GM19372 (cell line): ENCODE data around the gene AP3S2.
"Not testable (repeated sequence)": the region's sequence is repeated elsewhere in the genome, so short reads cannot be mapped to it uniquely, and the experiment has no call there.

ENCODE experiments used
- ATAC-seq: cut with Tn5 transposase; IDR thresholded peaks from one replicate; pipeline ENCODE4 v1.9.1; 2021; ENCODE audit warnings: mild to moderate bottlenecking, low read depth, moderate library complexity; ENCODE audit not compliant: unreplicated experiment

AP3S2 gene

GRCh38 chr15:89803941-89804800 is 89.6 kb downstream of the AP3S2 start:
- no peak for ATAC-seq

- no peak for ATAC-seq
Measured at GRCh38 chr15:89802986-89803824, 90.6 kb downstream of the AP3S2 start.

DNA sequence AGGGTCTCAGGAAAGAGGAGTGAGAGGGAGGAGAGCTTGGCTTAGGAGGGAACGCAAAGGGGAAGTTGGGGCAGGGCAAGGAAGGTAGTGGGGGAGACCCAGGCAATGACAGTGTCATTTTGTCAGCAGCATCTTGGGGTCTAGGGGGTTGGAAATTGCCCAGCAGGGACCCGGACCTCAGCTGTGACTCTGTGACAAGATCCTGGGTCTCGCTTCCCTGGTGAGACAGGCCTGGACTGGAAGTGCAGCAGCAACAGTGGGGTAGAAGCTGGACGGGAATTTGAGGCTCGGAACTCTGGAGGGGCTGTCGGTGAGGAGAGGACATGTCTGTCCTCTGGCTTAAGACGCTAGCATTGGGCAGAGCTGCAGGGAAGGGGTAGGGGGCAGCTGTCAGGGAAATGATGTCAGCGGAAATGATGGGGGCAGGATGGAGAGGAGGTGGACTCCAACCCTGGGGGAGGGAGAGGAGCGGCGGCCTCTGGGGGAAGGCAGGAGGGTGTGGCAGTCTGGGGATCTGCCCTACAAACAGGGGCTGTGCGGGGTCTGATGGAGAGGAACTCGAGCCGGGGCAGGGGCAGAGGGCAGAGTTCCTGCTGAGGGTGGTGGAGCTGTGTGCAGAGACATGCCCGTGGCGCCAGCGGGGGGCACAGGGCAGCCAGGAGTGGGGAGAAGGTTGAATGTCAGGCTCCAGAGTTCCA is 91.4 kb downstream of the AP3S2 start:
- no peak for ATAC-seq

- ATAC-seq: no peak
Measured at GRCh38 chr15:89801471-89802195, 92.2 kb downstream of the AP3S2 start.

- ATAC-seq: no peak
Measured at GRCh38 chr15:89799918-89800498, 93.8 kb downstream of the AP3S2 start.

- no peak for ATAC-seq
Measured at GRCh38 chr15:89799011-89799911, 94.5 kb downstream of the AP3S2 start.

- ATAC-seq: no peak
Measured at GRCh38 chr15:89797678-89798201, 96.1 kb downstream of the AP3S2 start.

- ATAC-seq: no peak
Measured at GRCh38 chr15:89795996-89796395, 97.8 kb downstream of the AP3S2 start.

GRCh38 chr15:89794627-89795241 is 99.1 kb downstream of the AP3S2 start:
- ATAC-seq: no peak

GRCh38 chr15:89792106-89792805 is 101.5 kb downstream of the AP3S2 start:
- no peak for ATAC-seq

DNA sequence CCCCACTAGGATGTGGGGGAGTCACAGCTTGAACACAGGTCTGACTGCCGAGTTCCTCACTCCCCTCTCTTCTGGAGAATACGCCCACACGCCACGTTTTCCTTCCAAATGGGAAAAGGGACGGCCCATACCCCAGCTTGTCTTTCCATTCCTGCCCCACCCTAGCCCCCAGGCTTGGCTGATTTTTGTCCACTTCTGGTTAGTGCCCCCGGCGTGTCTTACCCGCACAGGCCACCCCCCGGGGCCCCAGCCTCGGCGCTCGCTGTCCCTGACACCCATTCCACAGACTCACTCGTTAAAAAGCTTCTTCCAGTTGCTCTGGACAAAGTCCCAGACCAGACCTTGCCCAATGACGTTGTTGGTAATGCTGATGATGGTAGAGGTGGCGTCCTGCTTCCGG is 103.1 kb downstream of the AP3S2 start:
- no peak for ATAC-seq

- ATAC-seq: no peak
Measured at GRCh38 chr15:89790206-89790605, 103.6 kb downstream of the AP3S2 start.

- not testable (repeated sequence) for ATAC-seq
Measured at GRCh38 chr15:89788585-89788984, 105.2 kb downstream of the AP3S2 start.

- ATAC-seq: no peak
Measured at GRCh38 chr15:89787944-89788343, 105.8 kb downstream of the AP3S2 start.

- no peak for ATAC-seq
Measured at GRCh38 chr15:89785774-89786140, 108.0 kb downstream of the AP3S2 start.

DNA sequence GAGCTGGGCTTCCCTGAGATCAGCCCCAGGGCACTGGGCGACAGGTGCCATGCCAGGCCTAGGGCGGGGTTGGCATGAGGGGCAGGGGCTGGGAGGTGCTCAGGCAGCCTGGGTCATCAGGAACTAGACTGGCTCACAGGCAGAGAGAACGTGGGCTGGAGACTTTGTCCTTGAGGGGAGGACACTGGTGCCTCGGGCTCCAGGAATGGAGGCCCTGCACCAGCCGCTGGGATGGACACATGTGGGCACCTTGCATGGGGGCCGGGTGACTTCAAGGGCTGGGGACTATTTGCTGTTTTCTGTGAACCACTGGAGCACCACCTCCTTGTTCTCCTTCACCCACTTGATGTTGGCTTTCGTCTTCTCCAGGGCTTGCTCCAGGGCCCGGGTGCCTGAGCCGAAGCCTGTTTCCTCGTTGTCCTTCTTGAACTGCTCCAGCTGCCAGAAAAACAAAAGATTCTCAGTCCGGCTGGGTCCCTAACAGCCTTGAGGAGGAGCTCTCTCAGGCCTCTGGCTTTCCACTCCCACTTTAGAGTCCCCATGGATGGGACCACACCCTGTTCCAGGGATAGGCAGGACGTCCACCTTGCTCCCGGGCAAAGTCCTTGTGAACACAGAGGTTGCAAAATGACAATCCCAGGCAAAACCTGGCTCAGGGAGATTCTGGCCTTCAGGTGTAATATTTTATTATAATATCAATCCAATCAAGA is 108.6 kb downstream of the AP3S2 start:
- ATAC-seq: no peak

DNA sequence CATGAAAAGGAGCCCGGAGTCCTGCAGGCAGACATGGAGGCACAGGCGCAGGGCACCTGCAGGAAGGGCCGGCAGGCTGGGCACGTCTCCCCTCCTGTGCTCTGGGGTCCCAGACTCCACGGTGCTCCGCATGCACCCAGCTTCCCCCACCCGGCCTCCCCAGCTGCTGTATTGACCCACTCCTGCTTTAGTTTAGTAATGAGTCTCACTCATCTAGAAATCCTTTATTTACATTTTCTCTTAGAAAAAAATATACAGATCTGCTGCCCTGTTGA is 109.2 kb downstream of the AP3S2 start:
- ATAC-seq: no peak
